KOPT-K1 (cell line): ENCODE data around the gene RBMS1.

Experiments used
- H3K27ac ChIP-seq: fragments of 200-600 bp; sonication (generic); 2 replicates; pipeline ENCODE4 v1.5.1; 2016; ENCODE audit warnings: antibody characterized with exemption, mild to moderate bottlenecking, low read depth, low read length; ENCODE audit not compliant: poor library complexity, severe bottlenecking
- H3K36me3 ChIP-seq: fragments of 200-600 bp; sonication (generic); 2 replicates; pipeline ENCODE4 v1.5.1; 2017; ENCODE audit warnings: antibody characterized with exemption, mild to moderate bottlenecking, low read length, moderate library complexity; ENCODE audit not compliant: insufficient read depth
- H3K9me3 ChIP-seq: fragments of 200-600 bp; sonication (generic); 2 replicates; pipeline ENCODE4 v1.5.1; 2017; ENCODE audit warnings: antibody characterized with exemption, low read length, mild to moderate bottlenecking; ENCODE audit not compliant: insufficient read depth, poor library complexity, severe bottlenecking

Gene RBMS1

DNA sequence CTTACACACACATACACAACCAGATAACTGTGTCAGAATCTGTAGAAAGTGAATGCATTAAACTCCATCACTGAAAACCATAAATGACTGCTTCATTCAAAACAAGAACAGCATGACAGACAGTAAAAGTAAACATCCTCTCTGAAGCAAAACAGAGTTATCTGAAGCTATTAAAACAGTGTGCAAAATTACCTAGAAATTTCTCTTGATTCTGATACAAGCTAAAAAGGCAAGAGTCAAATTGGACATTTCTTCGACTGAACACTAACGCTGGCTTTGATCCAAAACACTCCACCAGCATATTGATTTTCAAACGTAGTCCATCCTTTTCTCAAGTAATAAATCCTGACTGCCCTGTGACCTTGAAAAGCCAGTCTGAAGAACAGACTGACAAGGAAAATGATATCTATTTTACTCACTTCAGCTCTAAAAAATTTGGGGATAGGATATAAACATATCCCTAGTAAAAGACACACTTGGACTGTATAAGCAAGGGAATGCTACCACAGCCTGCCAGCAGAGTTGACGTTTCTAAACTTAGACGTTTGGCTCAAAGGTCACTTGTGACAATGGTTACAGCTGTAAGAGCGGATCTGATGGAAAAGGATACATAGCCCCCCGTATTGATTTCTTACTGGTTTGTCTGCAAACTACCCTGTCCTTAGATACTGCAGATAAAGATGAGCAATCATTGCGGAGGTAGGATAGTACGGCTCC lies 164.6 kb downstream of the RBMS1 start:
- no peaks in the 10 kb centered on the region for H3K9me3 ChIP-seq
- no peak overlapping the region for H3K27ac ChIP-seq
- H3K36me3 ChIP-seq = no peaks in the 10 kb centered on the region

- Histone ChIP-seq H3K9me3 (no peaks in the 10 kb centered on the region), H3K27ac (no peak overlapping the region), H3K36me3 (no peaks in the 10 kb centered on the region)
These were observed 166.8 kb downstream of the RBMS1 start for GRCh38 chr2:160326786-160327185.

DNA sequence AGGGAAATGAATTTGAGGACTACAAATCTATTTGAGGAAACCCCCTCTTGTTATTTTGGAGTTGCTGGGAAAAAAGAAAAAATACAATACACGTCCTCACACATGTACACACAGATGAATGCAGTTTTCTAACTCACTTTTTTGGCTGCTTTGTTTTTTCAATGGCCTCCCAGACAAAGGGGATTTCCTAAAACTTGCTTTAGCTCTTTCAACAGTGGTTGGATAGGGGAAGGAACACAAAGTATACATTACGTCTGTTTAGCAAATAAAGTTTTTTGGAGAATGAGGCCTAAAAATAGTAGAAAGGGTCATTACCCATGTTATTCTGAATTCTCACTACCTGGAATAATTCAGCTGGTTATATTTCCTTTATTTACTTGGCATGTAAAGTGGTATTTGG lies 168.2 kb downstream of the RBMS1 start:
- Histone ChIP-seq H3K9me3 (no peaks in the 10 kb centered on the region), H3K36me3 (no peaks in the 10 kb centered on the region), H3K27ac (no peak overlapping the region)

- no peaks in the 10 kb centered on the region for H3K9me3 ChIP-seq
- H3K36me3 ChIP-seq = no peaks in the 10 kb centered on the region
- no peak overlapping the region for H3K27ac ChIP-seq
These were observed 168.7 kb downstream of the RBMS1 start for GRCh38 chr2:160324917-160325316.

GRCh38 chr2:160324161-160324800 lies 169.3 kb downstream of the RBMS1 start:
- Histone ChIP-seq H3K27ac (no peak overlapping the region), H3K36me3 (no peaks in the 10 kb centered on the region), H3K9me3 (no peaks in the 10 kb centered on the region)

- Histone ChIP-seq H3K9me3 (no peaks in the 10 kb centered on the region), H3K27ac (no peak overlapping the region), H3K36me3 (no peaks in the 10 kb centered on the region)
These were observed 171.3 kb downstream of the RBMS1 start for GRCh38 chr2:160322320-160322719.

DNA sequence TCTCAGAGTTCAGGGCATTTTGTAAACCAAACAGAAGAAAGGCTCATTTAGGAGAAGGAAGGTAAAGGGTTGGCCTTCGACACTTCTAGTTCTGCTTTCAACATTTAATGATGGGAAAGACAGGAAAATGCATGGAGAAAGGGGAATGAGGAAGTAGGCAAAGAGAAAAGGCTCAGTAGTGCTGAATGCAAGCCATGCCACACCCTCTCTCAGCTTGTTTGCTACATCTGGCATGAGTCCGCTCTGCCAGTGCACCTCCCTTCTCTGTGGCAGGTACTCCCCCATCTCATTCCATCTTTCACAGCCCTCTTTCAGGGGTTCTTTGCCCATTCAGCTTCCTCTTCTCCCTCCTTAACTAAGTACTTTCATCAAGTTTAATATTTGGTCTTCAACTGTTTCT lies 172.6 kb downstream of the RBMS1 start:
- Histone ChIP-seq H3K9me3 (no peaks in the 10 kb centered on the region), H3K27ac (no peak overlapping the region), H3K36me3 (0 out of 2 replicates have a peak, but pooled peaks cover 6% of the 10 kb centered on the region)

DNA sequence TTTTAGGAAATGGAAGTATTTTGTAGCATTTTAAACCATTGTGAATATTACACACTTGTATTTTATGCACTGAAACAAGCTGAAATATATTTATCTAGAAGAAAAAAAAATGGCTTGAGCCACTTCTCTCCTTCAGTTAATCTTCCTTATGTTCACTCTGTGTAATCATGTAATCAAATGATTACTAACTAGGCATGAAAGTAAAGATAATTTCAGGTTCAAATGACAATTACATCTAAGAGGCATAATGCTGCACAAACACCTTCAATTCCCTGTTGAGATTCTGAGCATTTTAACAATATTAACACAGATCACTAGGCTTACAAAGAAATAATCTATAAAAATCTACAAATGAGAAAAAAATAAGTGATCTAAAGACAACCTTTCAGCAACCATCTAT lies 173.9 kb downstream of the RBMS1 start:
- H3K27ac ChIP-seq = no peak overlapping the region

DNA sequence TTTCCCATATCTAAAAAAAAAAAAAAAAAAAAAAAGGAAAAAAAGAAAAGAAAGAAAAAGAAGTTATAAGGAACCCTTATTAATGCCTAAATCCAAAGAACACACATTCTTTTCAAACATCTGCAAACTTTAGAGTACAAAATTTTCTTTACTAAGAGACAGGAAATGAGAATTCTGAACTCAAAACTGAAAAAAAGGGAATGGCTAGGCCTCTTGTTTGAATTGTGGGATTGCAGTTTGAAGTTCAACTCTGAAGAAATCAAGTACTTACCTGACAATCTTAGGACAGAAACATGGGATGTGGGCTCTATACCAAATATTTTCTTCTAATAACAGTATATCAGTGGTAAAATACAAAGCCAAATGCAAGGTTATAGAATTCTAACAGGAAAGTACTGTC lies 175.4 kb downstream of the RBMS1 start:
- Histone ChIP-seq H3K9me3 (no peaks in the 10 kb centered on the region), H3K36me3 (peaks cover 14% of the 10 kb centered on the region), H3K27ac (no peak overlapping the region)

More for the DNA sequence above, 173.9 kb downstream of the RBMS1 start:
- H3K36me3 ChIP-seq = 0 out of 2 replicates have a peak, but pooled peaks cover 12% of the 10 kb centered on the region
- no peaks in the 10 kb centered on the region for H3K9me3 ChIP-seq

DNA sequence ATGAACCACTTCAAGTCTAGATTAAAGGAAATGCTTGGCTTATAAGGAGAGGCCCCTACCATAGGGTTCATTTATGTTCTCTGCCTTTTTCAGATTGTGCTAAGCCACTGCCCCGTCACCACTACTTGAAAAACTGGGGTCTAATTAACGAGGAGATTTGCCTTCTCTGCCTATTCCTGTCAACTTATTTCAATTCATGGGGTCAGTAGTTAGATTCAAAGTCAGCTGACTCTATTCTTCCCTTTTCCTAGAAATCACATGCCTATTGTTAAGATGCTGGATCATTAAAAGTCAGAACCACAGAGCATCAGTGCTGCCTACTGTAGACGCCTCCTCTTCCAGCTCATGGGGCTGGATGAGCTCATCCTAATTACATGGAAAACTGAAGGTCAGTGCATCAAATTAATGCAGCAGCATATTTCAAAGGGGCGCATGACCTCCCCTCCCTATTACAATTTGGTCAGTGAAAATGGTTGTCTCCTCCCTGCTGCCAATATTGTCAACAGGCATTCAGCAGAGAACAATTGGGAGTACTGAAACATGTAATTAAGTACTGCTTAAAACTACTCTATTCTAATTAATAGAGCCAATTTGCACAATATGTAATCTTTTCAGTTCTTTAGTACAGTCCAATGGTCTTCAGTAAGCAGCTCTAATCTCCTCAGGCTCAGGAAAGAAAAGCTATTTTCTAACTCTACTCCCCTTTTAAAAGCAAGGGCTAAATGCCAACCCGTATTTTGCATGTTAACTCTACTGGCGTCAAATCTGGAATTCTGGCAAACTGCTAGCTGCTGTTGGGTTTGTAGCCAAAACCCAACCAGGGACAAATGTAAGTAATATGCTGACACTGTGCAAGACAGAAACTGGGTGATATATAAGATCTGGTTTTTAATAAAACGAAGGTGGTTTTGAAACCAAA lies 176.2 kb downstream of the RBMS1 start:
- Histone ChIP-seq H3K27ac (no peak overlapping the region), H3K36me3 (peaks cover 19% of the 10 kb centered on the region), H3K9me3 (no peaks in the 10 kb centered on the region)

DNA sequence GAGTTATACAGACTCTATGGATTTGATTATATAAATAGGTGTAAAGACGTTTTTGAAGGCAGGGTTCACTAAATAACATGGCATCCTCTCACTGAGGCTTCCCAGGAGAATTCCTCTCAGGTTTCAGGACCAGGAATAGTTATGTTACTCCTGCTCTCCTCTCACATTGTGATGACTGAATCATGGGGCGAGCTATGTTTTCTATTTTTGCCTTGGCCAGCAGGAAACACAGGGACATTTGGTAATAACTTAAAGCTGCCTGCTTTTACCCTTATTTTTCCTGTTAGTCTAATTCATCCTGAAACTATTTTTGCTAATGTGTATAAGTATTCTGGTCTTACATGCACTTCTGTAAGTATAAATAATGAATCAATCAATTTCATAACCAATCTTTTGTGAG lies 178.3 kb downstream of the RBMS1 start:
- Histone ChIP-seq H3K9me3 (no peaks in the 10 kb centered on the region), H3K36me3 (peaks cover 31% of the 10 kb centered on the region), H3K27ac (no peak overlapping the region)

DNA sequence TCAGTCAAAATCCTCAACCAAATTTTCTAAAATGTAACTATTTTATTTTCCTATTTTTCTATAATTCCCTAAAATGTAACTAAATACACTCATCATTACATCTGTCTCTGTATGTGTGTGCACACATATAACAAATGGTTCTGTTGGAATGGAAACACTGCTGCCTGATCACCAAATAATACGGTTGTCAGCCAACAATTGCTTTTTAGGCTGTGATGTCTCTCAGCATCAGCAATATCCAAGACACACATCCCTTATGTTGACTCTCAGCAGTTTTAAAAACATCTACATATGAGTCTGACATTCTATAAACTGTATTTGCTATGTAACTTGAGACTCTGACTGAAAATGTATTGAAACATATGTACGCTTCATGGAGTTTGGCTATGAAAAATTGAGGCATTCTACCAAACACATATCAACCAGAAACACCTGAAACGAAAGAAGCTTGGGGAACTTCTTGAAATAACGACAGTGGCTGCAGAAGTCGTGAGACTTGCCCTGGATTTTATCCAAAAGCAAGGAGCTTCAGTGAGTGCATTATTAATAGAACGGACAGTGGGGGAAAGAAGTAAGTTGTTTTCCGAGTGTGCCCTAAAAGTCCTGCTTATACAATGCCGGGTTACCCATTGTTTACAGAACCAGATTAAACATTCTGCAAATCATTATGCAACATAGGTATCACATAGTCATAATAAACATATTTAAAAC lies 183.3 kb downstream of the RBMS1 start:
- Histone ChIP-seq H3K36me3 (peaks cover 62% of the 10 kb centered on the region), H3K27ac (no peak overlapping the region)

DNA sequence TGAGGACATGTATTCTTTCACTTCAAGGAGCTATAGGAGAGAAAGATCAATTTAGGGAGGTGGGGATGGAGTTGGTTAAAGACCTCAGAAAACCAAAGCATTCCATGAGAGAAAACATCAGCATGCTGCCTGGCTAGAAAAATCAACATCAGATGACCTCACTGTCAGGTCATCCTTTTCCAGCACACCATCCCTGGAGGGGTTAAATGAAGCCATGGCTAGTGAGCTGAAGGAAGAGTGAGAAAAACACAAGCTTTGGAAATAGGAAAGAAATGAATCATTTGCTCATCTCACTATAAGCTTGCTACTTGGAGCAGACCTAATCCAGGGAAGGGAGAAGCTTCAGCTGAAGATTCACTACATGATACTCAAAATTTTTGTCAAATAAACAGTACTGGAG lies 184.0 kb downstream of the RBMS1 start:
- H3K27ac ChIP-seq = no peak overlapping the region
- H3K9me3 ChIP-seq = no peaks in the 10 kb centered on the region
- H3K36me3 ChIP-seq = peaks cover 56% of the 10 kb centered on the region

More for the DNA sequence above, 183.3 kb downstream of the RBMS1 start:
- no peaks in the 10 kb centered on the region for H3K9me3 ChIP-seq

- Histone ChIP-seq H3K9me3 (no peaks in the 10 kb centered on the region), H3K36me3 (peaks cover 56% of the 10 kb centered on the region), H3K27ac (no peak overlapping the region)
These were observed 184.7 kb downstream of the RBMS1 start for GRCh38 chr2:160308915-160309314.

DNA sequence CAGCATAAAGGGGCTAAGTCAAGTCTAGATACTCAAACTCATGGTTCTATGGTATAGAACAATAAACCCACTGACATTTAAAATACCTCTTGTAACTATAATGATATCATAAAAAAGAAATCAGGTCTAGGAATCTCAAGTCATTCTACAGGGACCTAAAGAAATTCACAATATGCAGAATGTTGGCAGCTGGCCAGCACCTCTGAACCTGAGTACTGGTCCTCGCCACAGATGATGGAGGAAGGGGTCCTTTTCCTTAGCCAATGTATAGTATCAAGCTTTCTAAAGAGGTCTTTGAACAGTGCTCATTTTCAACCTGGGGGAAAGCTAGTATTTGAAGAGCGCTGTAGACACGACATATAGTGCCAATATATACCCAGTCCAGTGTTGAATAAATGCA lies 185.1 kb downstream of the RBMS1 start:
- Histone ChIP-seq H3K27ac (no peak overlapping the region), H3K9me3 (no peaks in the 10 kb centered on the region), H3K36me3 (peaks cover 57% of the 10 kb centered on the region)
